NCI-H345 (cell line): ENCODE data around the gene ANO2.

ENCODE experiments used
- DNase-seq: peaks from one replicate; lab custom pipeline; 2025; lab: John Stamatoyannopoulos, UW

Gene ANO2

GRCh38 chr12:5778821-5779220 lies 166.2 kb downstream of the ANO2 start:
- no peak for DNase-seq

GRCh38 chr12:5777451-5777850 lies 167.6 kb downstream of the ANO2 start:
- no peak for DNase-seq

GRCh38 chr12:5776091-5776490 lies 169.0 kb downstream of the ANO2 start:
- DNase-seq, result no peak

- DNase-seq, result no peak
These were observed 171.5 kb downstream of the ANO2 start for GRCh38 chr12:5773550-5773949.

GRCh38 chr12:5771756-5772155 lies 173.3 kb downstream of the ANO2 start:
- no peak for DNase-seq

GRCh38 chr12:5770727-5771126 lies 174.3 kb downstream of the ANO2 start:
- DNase-seq, result no peak

- DNase-seq, result no peak
These were observed 176.4 kb downstream of the ANO2 start for GRCh38 chr12:5768581-5769196.

- DNase-seq, result no peak
These were observed 176.9 kb downstream of the ANO2 start for GRCh38 chr12:5768171-5768570.

GRCh38 chr12:5758347-5758746 lies 186.7 kb downstream of the ANO2 start:
- no peak for DNase-seq

- DNase-seq, result no peak
These were observed 188.7 kb downstream of the ANO2 start for GRCh38 chr12:5756338-5756842.

GRCh38 chr12:5748027-5748426 lies 197.0 kb downstream of the ANO2 start:
- DNase-seq, result no peak

GRCh38 chr12:5746917-5747316 lies 198.1 kb downstream of the ANO2 start:
- DNase-seq, result no peak

- DNase-seq, result no peak
These were observed 198.8 kb downstream of the ANO2 start for GRCh38 chr12:5746036-5746908.

- DNase-seq, result peak; percentile 60
These were observed 199.7 kb downstream of the ANO2 start for GRCh38 chr12:5745251-5745888.

GRCh38 chr12:5742258-5742657 lies 202.8 kb downstream of the ANO2 start:
- no peak for DNase-seq

- DNase-seq, result no peak
These were observed 205.1 kb downstream of the ANO2 start for GRCh38 chr12:5739917-5740316.

GRCh38 chr12:5737778-5738177 lies 207.3 kb downstream of the ANO2 start:
- DNase-seq, result no peak

- no peak for DNase-seq
These were observed 208.5 kb downstream of the ANO2 start for GRCh38 chr12:5736527-5736926.

- no peak for DNase-seq
These were observed 209.0 kb downstream of the ANO2 start for GRCh38 chr12:5736016-5736415.

GRCh38 chr12:5733916-5734315 lies 211.1 kb downstream of the ANO2 start:
- no peak for DNase-seq

- no peak for DNase-seq
These were observed 211.8 kb downstream of the ANO2 start for GRCh38 chr12:5733136-5733755.

GRCh38 chr12:5730962-5731361 lies 214.1 kb downstream of the ANO2 start:
- DNase-seq, result no peak
